Gastrocnemius medialis (tissue), 4 donors: ENCODE results near the gene SPATS2L.

Source experiments
- POLR2A ChIP-seq, 2 donors: fragments of 450-650 bp; IDR thresholded peaks; one replicate each; pipeline ENCODE4 v1.6.1; 2017; ENCODE audit warnings: antibody characterized with exemption in 2 of 2, mild to moderate bottlenecking in 2 of 2, moderate library complexity in 2 of 2
- TF ChIP-seq, protein P1 (sequence below), 5 experiments: fragments of 450-650 bp in 3 of 5; fragments of 200-600 bp in 2 of 5; sonication (generic) in 2 of 5; IDR thresholded peaks in 4 of 5; conservative IDR thresholded peaks in 1 of 5; 1 replicate in 4 of 5; 2 replicates in 1 of 5; pipeline ENCODE4 v1.5.1; 2016 to 2019; ENCODE audit warnings: antibody characterized with exemption in 5 of 5, mild to moderate bottlenecking in 3 of 5, moderate library complexity in 3 of 5

DNA sequence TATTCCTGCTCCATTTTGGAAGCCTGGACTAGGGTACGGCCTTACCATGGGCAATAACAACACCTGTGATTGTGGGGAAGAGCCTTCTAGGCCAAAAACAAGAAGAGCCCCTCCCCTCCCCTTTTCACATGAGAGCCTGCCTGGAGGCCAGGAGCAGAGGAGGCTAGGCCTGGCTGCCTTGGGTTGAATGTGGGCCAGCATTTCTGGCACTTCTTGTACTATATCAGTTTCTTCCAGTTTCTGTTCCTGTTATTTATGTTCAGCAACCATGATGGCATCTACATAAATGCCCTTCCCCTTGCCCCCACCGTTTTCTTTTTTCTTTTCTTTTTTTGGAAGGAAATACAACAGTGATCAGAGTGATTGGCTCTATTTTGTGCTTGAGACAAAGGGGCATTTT, 145.0 kb downstream of the SPATS2L start:
- TF ChIP-seq, protein P1, sequence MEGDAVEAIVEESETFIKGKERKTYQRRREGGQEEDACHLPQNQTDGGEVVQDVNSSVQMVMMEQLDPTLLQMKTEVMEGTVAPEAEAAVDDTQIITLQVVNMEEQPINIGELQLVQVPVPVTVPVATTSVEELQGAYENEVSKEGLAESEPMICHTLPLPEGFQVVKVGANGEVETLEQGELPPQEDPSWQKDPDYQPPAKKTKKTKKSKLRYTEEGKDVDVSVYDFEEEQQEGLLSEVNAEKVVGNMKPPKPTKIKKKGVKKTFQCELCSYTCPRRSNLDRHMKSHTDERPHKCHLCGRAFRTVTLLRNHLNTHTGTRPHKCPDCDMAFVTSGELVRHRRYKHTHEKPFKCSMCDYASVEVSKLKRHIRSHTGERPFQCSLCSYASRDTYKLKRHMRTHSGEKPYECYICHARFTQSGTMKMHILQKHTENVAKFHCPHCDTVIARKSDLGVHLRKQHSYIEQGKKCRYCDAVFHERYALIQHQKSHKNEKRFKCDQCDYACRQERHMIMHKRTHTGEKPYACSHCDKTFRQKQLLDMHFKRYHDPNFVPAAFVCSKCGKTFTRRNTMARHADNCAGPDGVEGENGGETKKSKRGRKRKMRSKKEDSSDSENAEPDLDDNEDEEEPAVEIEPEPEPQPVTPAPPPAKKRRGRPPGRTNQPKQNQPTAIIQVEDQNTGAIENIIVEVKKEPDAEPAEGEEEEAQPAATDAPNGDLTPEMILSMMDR (IDR thresholded peaks at IDR 0.05 in 4 of 5, conservative IDR thresholded peaks at IDR 0.05 in 1 of 5) = no peak
- TF ChIP-seq POLR2A (IDR thresholded peaks at IDR 0.05) = no peak
